A549 treated with ZK216348 at 1 μM for 4 hours (cell line): ENCODE data around the gene ANXA2. TPM values are rescaled to one million over a fixed set of nuclear protein-coding genes. Genes with fewer than 3 reads are reported as not detected.

Experiments used
- total RNA-seq: library from RNA; stranded (reverse); fragments of 200-300 nt; extraction: Qiagen RNA extraction; gene quantifications from 5 replicates; pipeline ENCODE4 v1.2.3, GENCODE V29; 2022; ENCODE audit warnings: low read depth

ANXA2 gene
- 4,904 to 5,979 TPM (median 5,020 TPM) in 5 replicates for total RNA-seq

DNA sequence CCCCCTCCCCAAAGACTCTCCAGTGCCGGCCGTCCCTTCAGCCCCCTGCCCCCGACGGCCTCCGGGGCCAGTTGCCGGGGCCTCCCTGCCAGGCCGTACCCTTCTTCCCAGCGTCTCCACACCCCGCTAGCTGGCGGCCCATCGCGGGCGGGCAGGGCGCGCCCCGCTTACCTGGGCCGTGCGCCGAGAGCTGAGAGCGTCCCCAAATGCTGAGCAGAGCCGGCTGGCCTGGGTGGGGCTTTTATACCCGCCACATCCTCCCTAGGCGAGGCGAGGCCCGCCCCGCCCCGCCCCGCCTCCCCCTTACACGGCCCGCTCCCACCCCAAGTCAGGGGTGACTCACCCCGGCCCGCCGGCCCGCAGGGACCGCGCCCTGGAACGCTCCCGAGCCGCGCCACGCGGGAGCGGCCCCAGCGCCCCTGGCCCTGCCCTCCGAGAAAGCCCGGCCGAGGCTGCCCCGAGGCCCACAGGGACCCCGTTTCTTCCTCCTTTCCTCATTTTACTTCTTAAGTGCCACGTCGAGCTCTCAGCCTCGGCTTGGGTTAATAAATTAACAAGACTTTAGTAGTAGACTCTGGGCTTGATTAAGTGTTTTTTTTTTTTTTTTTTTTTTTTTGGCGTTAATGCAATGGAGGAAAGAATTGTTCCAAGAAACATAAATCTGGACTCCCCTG lies at the start of gene ANXA2:
ANXA2 (minus strand) TSS at position 215 of the 674 bp plus-strand sequence. CDS start 11,911 bp downstream, outside the sequence.

Other genes starting within 250 kb of the ANXA2 start
- gene ICE2, start 81.2 kb upstream of the ANXA2 start, total RNA-seq = 33.0 to 38.4 TPM (median 33.6 TPM) in 5 replicates